PC-9 (cell line): ENCODE data around the gene DCTN4.

ENCODE experiments used
- CTCF ChIP-seq: fragments of 200-600 bp; sonication (generic); conservative IDR thresholded peaks from 2 replicates; pipeline ENCODE4 v1.6.1; 2017; ENCODE audit warnings: mixed run types, antibody characterized with exemption, mild to moderate bottlenecking, moderate library complexity
- EZH2 ChIP-seq: fragments of 200-600 bp; sonication (generic); IDR thresholded peaks from 2 replicates; pipeline ENCODE4 v1.8.0; 2017; ENCODE audit warnings: antibody characterized with exemption, low read depth

- TF ChIP-seq CTCF (no peak), EZH2 (no peak)
Observed at GRCh38 chr5:150779397-150780186, 20.8 kb upstream of the DCTN4 start.
